Activated CD8-positive, alpha-beta T cell treated with anti-CD3 and anti-CD28 coated beads, Interleukin-2, amount 10 ng/mL, durations not matched to agents 7 days and 5 days (primary cell): ENCODE measurements around the gene IGSF1. TPM values are rescaled to one million over a fixed set of nuclear protein-coding genes. Genes with fewer than 3 reads are reported as not detected.
"Not testable (repeated sequence)": the region's sequence is repeated elsewhere in the genome, so short reads cannot be mapped to it uniquely, and the experiment has no call there.

Experiments
- ATAC-seq: fragments of 150-1000 bp; cut with Tn5 transposase; one replicate; pipeline ENCODE4 v1.10.0; 2021; ENCODE audit warnings: moderate library complexity
- CTCF ChIA-PET: fragments of 350-600 bp; sonication (Branson Sonifier 250); formaldehyde crosslinking; loops from one replicate; lab custom pipeline; 2021; ENCODE audit warnings: antibody characterized with exemption; lab: Charles Lee
- POLR2A ChIA-PET: fragments of 350-600 bp; sonication (Branson Sonifier 250); formaldehyde crosslinking; loops from one replicate; lab custom pipeline; 2021; ENCODE audit warnings: antibody characterized with exemption; lab: Charles Lee
- DNase-seq: peaks from one replicate; pipeline ENCODE4 v3.0.0-alpha.2; 2020
- H3K27ac Mint-ChIP-seq: one replicate; pipeline ENCODE4 v1.8.0; 2021; ENCODE audit warnings: mild to moderate bottlenecking, mixed read lengths
- H3K27me3 Mint-ChIP-seq: one replicate; pipeline ENCODE4 v1.8.0; 2021; ENCODE audit warnings: low read depth, mixed read lengths
- H3K36me3 Mint-ChIP-seq: one replicate; pipeline ENCODE4 v1.8.0; 2021; ENCODE audit warnings: low read depth, mixed read lengths
- H3K4me1 Mint-ChIP-seq: one replicate; pipeline ENCODE4 v1.8.0; 2021; ENCODE audit warnings: low read depth, mixed read lengths
- H3K4me3 Mint-ChIP-seq: one replicate; pipeline ENCODE4 v1.8.0; 2021; ENCODE audit warnings: mild to moderate bottlenecking, mixed read lengths
- H3K9me3 Mint-ChIP-seq: one replicate; pipeline ENCODE4 v1.8.0; 2022; ENCODE audit warnings: mixed read lengths; ENCODE audit not compliant: insufficient read depth
- total RNA-seq, 2 experiments: library from RNA; stranded (reverse); gene quantifications; one replicate each; pipeline ENCODE4 v1.2.3, GENCODE V29; 2021

Gene IGSF1
- total RNA-seq, 2 experiments from 2014 or later = not detected

GRCh38 chrX:131270080-131270479 is 19.0 kb downstream of the IGSF1 start:
- DNase-seq = no peak
- Mint-ChIP-seq H3K4me1 (no peaks in the 10 kb centered on the region), H3K27ac (no peak overlapping the region), H3K9me3 (no peaks in the 10 kb centered on the region), H3K27me3 (no peaks in the 10 kb centered on the region), H3K36me3 (no peaks in the 10 kb centered on the region), H3K4me3 (no peak overlapping the region)
- ChIA-PET POLR2A (no interaction called here), CTCF (no interaction called here)
- ATAC-seq = no peak

GRCh38 chrX:131264665-131265064 is 24.4 kb downstream of the IGSF1 start:
- Mint-ChIP-seq H3K36me3 (no peaks in the 10 kb centered on the region), H3K4me3 (no peak overlapping the region), H3K9me3 (no peaks in the 10 kb centered on the region), H3K4me1 (no peaks in the 10 kb centered on the region), H3K27me3 (no peaks in the 10 kb centered on the region), H3K27ac (no peak overlapping the region)
- ATAC-seq (no peak), DNase-seq (no peak)
- POLR2A ChIA-PET = no interaction called here
- CTCF ChIA-PET = no interaction called here

GRCh38 chrX:131264053-131264452 is 25.1 kb downstream of the IGSF1 start:
- H3K27ac Mint-ChIP-seq = no peak overlapping the region
- CTCF ChIA-PET = no interaction called here
- H3K4me3 Mint-ChIP-seq = no peak overlapping the region

GRCh38 chrX:131262738-131263679 is 26.1 kb downstream of the IGSF1 start:
- Mint-ChIP-seq H3K36me3 (no peaks in the 10 kb centered on the region), H3K27me3 (no peaks in the 10 kb centered on the region), H3K9me3 (no peaks in the 10 kb centered on the region), H3K27ac (no peak overlapping the region), H3K4me1 (no peaks in the 10 kb centered on the region), H3K4me3 (no peak overlapping the region)
- ChIA-PET POLR2A (interaction anchor here (0.6 kb wide), 1 partner anchor 71 kb away, joined by 3 read pairs; no protein-coding TSS in a partner anchor), CTCF (no interaction called here)
- ATAC-seq = no peak
- no peak for DNase-seq

More at GRCh38 chrX:131264053-131264452, 25.1 kb downstream of the IGSF1 start:
- POLR2A ChIA-PET = no interaction called here
- H3K27me3 Mint-ChIP-seq = no peaks in the 10 kb centered on the region
- H3K36me3 Mint-ChIP-seq = no peaks in the 10 kb centered on the region
- ATAC-seq (no peak), DNase-seq (no peak)
- H3K4me1 Mint-ChIP-seq = no peaks in the 10 kb centered on the region
- no peaks in the 10 kb centered on the region for H3K9me3 Mint-ChIP-seq

- no peaks in the 10 kb centered on the region for H3K9me3 Mint-ChIP-seq
- ChIA-PET POLR2A (no interaction called here), CTCF (no interaction called here)
- H3K27me3 Mint-ChIP-seq = no peaks in the 10 kb centered on the region
- H3K36me3 Mint-ChIP-seq = no peaks in the 10 kb centered on the region
- no peak for DNase-seq
- no peak for ATAC-seq
- no peak overlapping the region for H3K27ac Mint-ChIP-seq
- H3K4me1 Mint-ChIP-seq = no peaks in the 10 kb centered on the region
- no peak overlapping the region for H3K4me3 Mint-ChIP-seq
Measured at GRCh38 chrX:131262200-131262599, 26.9 kb downstream of the IGSF1 start.

- DNase-seq (no peak), ATAC-seq (no peak)
- POLR2A ChIA-PET = no interaction called here
- Mint-ChIP-seq H3K27me3 (no peaks in the 10 kb centered on the region), H3K9me3 (no peaks in the 10 kb centered on the region), H3K36me3 (no peaks in the 10 kb centered on the region), H3K4me1 (no peaks in the 10 kb centered on the region), H3K4me3 (no peak overlapping the region), H3K27ac (no peak overlapping the region)
- CTCF ChIA-PET = no interaction called here
Measured at GRCh38 chrX:131257367-131257766, 31.7 kb downstream of the IGSF1 start.

- H3K4me3 Mint-ChIP-seq, DNase-seq, H3K27me3 Mint-ChIP-seq, POLR2A ChIA-PET, H3K4me1 Mint-ChIP-seq, ATAC-seq, H3K36me3 Mint-ChIP-seq, H3K9me3 Mint-ChIP-seq, CTCF ChIA-PET, H3K27ac Mint-ChIP-seq: not testable (repeated sequence)
Measured at GRCh38 chrX:131250984-131251738, 37.9 kb downstream of the IGSF1 start.

- no peak for ATAC-seq
- Mint-ChIP-seq H3K4me1 (no peaks in the 10 kb centered on the region), H3K36me3 (no peaks in the 10 kb centered on the region), H3K4me3 (no peak overlapping the region), H3K27ac (no peak overlapping the region), H3K9me3 (no peaks in the 10 kb centered on the region), H3K27me3 (no peaks in the 10 kb centered on the region)
- POLR2A ChIA-PET = no interaction called here
- CTCF ChIA-PET = no interaction called here
- no peak for DNase-seq
Measured at GRCh38 chrX:131239057-131239456, 50.0 kb downstream of the IGSF1 start.

- H3K4me1 Mint-ChIP-seq = no peaks in the 10 kb centered on the region
- no peaks in the 10 kb centered on the region for H3K9me3 Mint-ChIP-seq
- no peaks in the 10 kb centered on the region for H3K36me3 Mint-ChIP-seq
- ChIA-PET CTCF (no interaction called here), POLR2A (no interaction called here)
- H3K27me3 Mint-ChIP-seq = no peaks in the 10 kb centered on the region
- no peak overlapping the region for H3K27ac Mint-ChIP-seq
- no peak overlapping the region for H3K4me3 Mint-ChIP-seq
- ATAC-seq (no peak), DNase-seq (no peak)
Measured at GRCh38 chrX:131237363-131237762, 51.7 kb downstream of the IGSF1 start.

GRCh38 chrX:131235768-131236545 is 53.1 kb downstream of the IGSF1 start:
- Mint-ChIP-seq H3K9me3 (no peaks in the 10 kb centered on the region), H3K36me3 (no peaks in the 10 kb centered on the region), H3K27ac (no peak overlapping the region), H3K4me3 (no peak overlapping the region), H3K27me3 (no peaks in the 10 kb centered on the region), H3K4me1 (no peaks in the 10 kb centered on the region)
- ChIA-PET POLR2A (no interaction called here), CTCF (no interaction called here)
- ATAC-seq = no peak
- no peak for DNase-seq

GRCh38 chrX:131227608-131228007 is 61.5 kb downstream of the IGSF1 start:
- DNase-seq (no peak), ATAC-seq (no peak)
- Mint-ChIP-seq H3K27me3 (no peaks in the 10 kb centered on the region), H3K4me3 (no peak overlapping the region), H3K4me1 (no peaks in the 10 kb centered on the region), H3K27ac (no peak overlapping the region), H3K9me3 (no peaks in the 10 kb centered on the region), H3K36me3 (no peaks in the 10 kb centered on the region)
- ChIA-PET CTCF (no interaction called here), POLR2A (no interaction called here)
